ENCODE results near the gene CALML5.

The CALML5 gene

DNA sequence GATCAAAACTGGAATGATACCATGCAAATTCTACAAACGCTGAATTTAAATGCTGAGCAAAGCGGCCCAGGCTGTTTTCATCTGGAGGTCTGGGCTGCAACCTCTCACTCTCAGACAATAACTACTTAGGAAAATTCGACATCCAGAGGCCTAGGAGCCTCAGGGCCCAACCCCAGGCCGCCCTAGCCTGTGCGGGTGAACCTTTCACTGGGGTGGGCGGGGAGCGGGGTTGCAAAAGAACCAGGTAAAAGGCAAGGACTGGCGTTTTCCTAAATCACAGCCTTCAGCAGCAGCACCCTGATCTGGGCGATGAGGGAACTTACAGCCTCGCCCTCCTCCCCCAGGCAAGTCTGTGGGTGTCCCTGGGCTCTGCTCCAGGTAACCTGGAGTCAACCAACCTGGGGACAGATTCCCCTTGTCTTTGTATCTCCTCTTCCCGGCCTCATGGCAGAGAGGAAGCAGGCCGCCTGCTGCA, 33.4 kb downstream of the CALML5 start:
- no peak for DNase-seq (ENCODE audit: low read depth in 1 of 2, low spot score in 1 of 2)

DNA sequence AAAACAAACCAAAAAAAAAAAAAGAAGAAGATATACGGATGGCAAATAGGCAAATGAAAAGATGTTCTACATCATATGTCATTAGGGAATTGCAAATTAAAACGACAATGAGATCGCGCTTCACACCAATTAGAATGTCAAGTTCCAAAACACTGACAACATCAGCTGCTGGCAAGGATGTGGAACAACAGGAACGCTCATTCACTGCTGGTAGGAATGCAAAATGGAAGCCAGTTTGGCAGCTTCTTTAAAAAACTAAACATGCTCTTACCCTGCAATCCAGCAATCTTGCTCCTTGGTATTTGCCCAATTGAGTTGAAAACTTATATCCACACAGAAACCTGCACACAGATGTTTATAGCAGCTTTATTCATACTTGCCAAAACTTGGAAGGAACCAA, 34.8 kb downstream of the CALML5 start:
- no peak for DNase-seq (ENCODE audit: low read depth in 1 of 2, low spot score in 1 of 2)

DNA sequence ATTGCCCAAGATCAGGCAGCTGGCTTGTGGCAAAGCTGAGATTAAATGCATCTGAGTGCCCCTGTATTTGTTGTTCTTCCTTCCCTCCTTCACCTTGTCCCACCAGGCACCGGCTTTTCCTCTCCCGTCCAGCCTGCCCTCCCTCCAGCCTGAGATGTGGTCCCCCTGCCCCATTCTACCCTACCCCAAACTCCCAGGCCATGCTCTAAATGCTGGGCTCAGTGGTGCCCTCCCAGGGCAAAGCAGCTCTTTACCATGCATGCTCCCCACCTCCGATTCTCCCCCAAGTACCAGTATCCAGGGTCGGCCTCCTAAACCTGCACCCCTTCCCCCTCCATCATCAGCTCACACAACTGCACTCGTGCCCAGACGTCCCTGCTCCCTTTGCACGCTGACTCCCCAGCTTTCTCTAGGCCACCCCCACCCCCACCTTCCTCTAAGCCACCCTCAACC, 36.5 kb downstream of the CALML5 start:
- no peak for DNase-seq (ENCODE audit: low read depth in 1 of 2, low spot score in 1 of 2)

DNA sequence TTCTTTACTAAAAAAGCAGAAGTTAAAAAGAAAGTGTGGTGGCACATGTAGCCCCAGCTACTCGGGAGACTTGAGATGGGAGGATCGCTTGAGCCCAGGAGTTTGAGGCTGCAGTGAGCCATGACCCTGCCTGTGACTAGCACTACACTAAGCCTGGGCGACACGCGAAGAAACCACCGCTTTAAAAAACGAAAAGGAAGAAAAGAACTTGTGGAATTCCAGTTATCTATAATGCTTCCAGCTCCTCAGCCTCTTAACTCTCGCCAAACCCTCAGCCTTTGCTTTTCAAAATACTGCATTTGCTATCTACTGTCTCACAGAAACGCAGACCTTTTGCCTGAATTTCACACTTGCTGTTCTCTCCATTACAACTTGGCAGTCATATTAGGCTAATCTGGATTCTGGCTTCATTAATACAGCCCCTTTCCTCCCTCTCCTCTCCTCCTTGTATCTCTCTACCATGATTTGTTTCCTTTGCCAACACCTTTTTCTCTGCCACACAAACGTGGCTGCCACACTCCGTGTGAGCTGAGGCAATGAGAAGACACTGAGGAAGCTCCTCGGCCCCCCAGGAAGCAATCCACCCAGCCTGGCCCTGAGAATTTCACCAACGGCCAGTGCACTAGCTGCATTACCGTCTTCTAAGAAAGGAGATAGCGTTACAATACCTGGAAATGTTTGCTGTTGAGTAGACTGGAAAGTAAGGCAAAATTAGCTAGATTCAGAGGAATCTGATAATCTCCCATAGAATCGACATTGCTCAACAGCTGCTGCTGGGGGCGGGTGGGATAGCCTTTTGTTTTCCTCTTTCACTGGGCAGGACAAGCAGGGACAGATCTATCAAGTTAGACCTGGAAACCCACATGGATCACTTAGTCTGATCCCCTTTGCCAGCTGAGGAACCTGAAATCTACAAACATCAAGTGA, 37.2 kb downstream of the CALML5 start:
- DNase-seq (ENCODE audit: low read depth in 1 of 2, low spot score in 1 of 2): no peak

DNA sequence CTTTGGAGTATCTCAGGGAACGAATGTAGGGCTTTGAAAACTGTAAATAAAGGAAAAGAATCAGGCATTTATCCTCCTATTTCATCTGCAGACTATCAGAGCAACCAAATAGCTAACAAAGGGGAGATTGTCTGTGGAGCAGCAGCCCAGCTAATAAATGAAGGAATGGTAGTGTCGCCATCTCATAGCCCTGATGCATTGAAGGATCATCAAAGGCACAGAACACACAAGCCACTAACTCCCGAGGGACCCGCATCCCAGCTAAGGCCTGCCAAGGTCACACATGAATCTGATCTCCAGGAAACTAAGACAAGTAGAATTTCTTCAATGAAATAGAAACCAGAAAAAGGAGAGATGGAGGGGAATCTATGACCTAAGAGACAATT, 38.2 kb downstream of the CALML5 start:
- no peak for DNase-seq (ENCODE audit: low read depth in 1 of 2, low spot score in 1 of 2)

DNA sequence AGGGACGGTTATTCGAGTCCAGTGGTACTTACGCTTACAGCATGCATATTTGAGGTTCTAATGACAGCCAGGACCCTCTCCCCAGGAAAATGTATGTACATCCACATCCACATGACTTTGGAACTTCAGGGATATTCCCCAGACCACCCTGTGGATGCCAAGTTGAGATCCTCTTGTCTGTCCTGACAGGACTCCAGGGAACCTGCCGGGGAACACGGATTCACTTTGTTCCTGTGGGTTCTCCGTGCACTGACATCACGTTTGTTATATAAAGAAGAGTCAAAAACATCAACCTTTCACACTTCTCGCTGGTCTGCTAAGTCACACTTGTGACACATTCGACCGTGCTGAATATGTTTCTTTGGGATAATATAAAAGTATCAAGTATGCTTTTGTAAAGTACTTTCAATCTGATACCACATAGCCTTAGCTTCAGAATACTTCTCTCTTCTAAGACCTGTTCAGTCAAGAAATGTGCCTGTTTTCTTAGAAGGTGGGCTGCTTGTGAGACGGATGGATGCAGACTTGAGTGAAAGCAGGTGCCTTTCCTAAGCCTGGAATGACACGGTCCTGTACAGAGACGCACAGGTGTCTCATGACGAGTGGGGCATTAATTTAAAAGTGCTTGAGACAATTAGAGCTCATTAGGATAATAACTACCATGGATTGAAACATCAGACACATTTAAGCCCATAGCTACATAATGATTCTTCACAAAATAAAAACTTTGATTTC, 38.7 kb downstream of the CALML5 start:
- DNase-seq (ENCODE audit: low read depth in 1 of 2, low spot score in 1 of 2): no peak

DNA sequence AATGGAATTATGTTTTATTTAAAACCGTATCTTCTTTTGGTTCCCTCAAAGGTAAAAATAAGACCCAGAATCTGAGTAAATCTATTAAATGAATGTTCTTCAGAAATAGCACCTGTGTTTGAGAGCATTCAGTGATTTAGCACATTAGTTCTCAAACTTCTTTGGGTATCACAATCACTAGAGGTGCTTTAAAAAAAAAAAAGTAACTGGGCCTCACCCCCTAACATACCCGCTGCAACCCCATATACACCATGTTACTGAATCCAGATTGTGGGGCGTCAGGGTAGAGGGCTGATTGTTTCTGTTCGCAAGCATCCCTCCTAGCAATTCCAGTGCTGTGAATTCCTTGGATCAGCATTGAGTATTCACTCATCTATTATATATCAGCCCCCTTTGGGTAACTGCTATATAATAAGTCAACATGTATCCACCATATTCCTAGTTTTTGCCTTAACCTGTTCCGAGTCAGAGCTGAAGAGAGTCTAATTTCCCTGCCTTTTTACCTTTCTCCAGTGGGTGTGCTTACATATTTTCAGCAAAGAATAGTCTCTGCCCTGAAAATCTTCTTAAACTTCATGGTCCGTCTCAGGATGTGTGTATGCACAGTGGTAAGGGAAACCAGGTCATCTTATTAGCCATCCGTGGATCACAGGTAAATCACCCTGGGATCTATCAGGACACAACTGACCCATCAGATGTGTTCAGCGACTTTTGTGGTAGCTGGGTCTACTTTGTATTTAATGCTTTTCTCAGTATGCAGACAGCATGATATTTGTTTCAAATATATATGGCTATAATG, 40.2 kb downstream of the CALML5 start:
- no peak for DNase-seq (ENCODE audit: low read depth in 1 of 2, low spot score in 1 of 2)

DNA sequence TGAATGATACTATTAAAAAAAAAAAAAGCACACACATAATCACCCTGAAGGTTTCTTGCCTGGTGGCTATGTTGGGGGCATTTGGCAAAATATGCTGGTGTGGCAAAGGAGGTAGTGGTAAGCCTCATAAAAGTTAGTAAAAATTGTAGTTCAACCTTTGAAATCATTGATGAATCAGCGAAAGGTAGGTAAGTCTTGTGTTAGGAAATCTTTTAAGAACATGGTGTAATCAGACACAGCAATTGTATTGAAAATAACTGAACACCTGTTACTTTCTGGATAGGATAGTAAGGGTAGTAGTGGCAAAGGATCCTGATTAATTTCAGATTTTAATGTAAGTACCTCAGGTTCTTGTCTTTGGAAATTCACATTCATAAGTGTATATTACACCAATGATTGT, 40.9 kb downstream of the CALML5 start:
- DNase-seq (ENCODE audit: low read depth in 1 of 2, low spot score in 1 of 2): no peak

DNA sequence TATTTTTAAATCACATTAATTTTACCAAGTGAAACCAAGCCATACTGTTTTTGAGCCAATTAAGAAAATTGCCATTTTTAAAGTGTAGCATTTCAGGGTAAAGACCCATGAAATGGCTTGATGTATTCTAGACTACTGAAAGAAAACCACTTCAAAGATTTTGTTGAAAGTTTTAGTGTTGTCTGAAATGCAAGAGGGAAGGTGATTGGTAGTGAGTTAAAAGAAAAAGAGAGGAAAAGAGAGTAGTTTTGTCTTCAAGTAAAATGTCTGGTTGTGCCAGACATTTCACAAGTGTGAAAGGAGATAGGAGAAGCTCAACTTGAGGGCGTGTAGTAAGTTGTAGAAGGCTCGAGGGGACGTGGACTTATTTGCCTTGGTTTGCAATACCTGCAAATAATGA, 41.6 kb downstream of the CALML5 start:
- DNase-seq (ENCODE audit: low read depth in 1 of 2, low spot score in 1 of 2): no peak

DNA sequence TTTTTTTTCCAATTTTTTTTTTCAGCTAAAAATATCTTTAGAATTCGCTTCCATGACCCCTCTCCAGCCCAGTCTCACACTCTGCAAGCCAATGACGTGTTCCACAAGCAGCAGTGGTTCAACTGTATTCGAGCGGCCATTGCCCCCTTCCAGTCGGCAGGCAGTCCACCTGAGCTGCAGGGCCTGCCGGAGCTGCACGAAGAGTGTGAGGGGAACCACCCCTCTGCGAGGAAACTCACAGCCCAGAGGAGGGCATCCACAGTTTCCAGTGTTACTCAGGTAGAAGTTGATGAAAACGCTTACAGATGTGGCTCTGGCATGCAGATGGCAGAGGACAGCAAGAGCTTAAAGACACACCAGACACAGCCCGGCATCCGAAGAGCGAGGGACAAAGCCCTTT, 42.8 kb downstream of the CALML5 start:
- DNase-seq (ENCODE audit: low read depth in 1 of 2, low spot score in 1 of 2): no peak

DNA sequence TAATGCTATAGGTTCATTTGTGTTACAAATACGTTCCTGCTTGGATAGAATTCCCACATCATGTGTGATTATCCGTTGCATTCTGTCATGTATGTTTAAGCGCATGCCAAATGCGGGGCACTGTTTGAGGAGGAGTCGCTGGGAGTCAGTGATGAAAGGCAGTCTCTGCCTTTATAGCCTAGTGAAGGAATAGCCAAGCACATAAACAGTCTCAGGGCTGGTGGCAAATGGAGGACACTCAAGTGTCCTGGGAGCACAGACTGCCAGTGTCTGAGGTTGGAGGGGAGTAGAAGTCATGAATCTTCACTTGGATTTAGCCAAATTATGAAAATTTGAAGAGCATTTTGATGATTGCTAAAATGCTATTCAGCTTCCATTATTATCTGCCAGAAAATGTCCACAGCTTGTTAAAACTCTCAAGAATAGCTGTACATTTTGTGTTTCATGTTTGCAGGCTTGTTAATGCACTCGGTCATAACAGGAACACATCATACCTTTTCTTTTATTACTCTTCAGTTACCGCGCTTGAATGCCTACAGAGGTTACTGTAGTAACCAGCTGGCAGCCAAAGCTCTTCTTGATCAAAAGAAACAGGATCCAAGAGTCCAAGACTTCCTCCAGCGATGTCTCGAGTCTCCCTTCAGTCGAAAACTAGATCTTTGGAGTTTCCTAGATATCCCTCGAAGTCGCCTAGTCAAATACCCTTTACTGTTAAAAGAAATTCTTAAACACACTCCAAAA, 45.5 kb downstream of the CALML5 start:
- DNase-seq (ENCODE audit: low read depth in 1 of 2, low spot score in 1 of 2): no peak

DNA sequence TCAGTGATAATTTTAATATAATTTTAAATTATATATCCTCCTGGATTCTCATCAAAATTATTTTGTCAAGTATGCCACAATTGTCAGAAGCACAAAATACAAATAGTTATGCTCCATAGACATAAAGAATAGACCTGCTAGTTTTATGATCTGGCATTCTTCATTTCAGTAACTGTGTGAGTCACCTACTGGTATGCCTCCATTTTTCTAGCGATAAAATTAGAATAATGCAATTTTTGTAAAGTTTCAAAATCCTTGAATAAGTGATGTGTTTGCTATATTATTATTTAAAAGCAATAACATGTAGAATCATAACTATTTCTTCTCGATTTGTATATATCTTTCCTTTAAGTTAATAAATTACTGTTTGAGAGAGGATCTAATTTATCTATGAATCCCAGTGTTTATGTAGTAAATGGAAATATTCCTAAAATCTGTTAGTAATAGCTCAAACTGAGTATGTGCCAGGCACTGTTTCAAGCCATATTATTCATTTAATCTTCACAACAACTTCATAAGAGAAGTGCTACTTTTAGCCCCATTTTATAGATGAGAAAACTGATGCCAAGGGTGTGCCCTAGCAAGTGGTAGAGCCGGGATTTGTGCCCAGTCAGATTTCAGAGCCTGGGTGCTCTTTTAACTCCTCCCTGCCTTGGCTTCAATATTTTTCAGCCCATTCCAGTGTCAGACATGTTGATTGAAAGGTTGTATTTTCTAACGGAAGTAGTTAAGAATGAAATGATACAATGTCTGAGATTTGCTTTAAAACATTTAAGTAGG, 48.6 kb downstream of the CALML5 start:
- no peak for DNase-seq (ENCODE audit: low read depth in 1 of 2, low spot score in 1 of 2)

DNA sequence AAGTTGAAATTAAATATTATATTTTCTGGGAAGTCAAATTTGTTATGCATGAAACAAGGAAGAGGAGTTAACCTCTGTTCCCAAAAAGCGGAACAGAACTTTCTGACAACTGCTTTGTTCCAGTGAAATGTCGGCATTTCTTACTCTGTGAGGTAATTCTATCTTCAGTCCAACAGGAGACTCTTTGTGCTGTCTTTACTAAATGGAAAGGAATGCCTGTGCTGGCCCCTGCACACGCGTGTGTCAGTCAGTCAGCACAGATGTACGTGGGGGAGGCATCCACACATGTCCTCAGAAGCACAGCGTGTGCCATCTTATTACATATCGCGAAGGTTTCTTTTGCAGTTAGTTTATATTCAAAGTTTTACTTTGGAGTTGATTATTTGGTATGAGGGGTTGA, 49.5 kb downstream of the CALML5 start:
- DNase-seq (ENCODE audit: low read depth in 1 of 2, low spot score in 1 of 2): no peak

DNA sequence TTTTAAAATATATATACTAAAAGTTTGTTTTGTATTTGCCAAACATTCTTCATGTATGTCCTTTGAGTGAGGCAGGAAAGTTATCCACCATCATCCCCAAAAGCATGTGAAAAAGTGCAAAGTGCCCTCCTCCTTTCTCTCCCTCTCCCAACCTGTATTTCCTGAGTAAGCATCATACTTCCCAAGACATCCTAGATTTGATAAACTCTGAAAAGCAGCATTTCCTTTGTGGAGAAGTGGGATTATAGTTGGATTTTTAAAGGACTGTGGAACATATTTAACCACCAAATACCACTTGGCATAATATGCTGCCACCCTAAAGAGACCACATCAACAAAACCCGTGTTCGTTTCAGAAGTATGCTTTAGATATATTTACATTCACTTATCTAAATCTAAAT, 50.1 kb downstream of the CALML5 start:
- DNase-seq (ENCODE audit: low read depth in 1 of 2, low spot score in 1 of 2): no peak
